GM12891 (cell line): ENCODE results near the gene NMT2.

ENCODE experiments used
- PAX5 ChIP-seq: IDR thresholded peaks from 2 replicates; pipeline ENCODE4 v1.6.1; 2011; ENCODE audit warnings: low read length, moderate library complexity, mild to moderate bottlenecking; ENCODE audit not compliant: insufficient read depth, severe bottlenecking
- POLR2A ChIP-seq: IDR thresholded peaks from 2 replicates; pipeline ENCODE4 v1.6.1; 2011; ENCODE audit warnings: low read depth, low read length, control low read depth
- POLR2AphosphoS5 ChIP-seq: IDR thresholded peaks from 2 replicates; pipeline ENCODE4 v1.6.1; 2011; ENCODE audit warnings: low read depth, low read length, control low read depth
- POU2F2 ChIP-seq: IDR thresholded peaks from 2 replicates; pipeline ENCODE4 v1.6.1; 2011; ENCODE audit warnings: low read depth, mild to moderate bottlenecking, control low read depth, low read length, moderate library complexity
- TAF1 ChIP-seq: IDR thresholded peaks from 2 replicates; pipeline ENCODE4 v1.6.1; 2011; ENCODE audit warnings: low read depth, low read length, control low read depth

- TF ChIP-seq POLR2A (no peak), POLR2AphosphoS5 (no peak), TAF1 (no peak), POU2F2 (no peak), PAX5 (no peak)
Measured at GRCh38 chr10:15211464-15211979, 43.0 kb upstream of the NMT2 start.
